OCI-LY7 (cell line): ENCODE results near the gene RBKS. TPM values are rescaled to one million over a fixed set of nuclear protein-coding genes. Genes with fewer than 3 reads are reported as not detected.

Source experiments
- BruUV-seq: library from RNA; stranded (reverse); fragments of 400-500 nt; replicated peaks from 2 replicates; lab custom pipeline; 2021; lab: Mats Ljungman, UMichigan
- CTCF ChIA-PET: fragments of 300-600 bp; sonication (Branson Sonifier 250); formaldehyde crosslinking; loops from one replicate; lab custom pipeline; 2022; ENCODE audit warnings: antibody characterized with exemption; ENCODE audit not compliant: unreplicated experiment; lab: Charles Lee
- POLR2A ChIA-PET: fragments of 300-600 bp; sonication (Branson Sonifier 250); formaldehyde crosslinking; loops from one replicate; lab custom pipeline; 2022; ENCODE audit warnings: antibody characterized with exemption; lab: Charles Lee
- DNase-seq: peaks from one replicate; pipeline ENCODE4 v3.0.0-alpha.2; 2015; ENCODE audit warnings: low spot score
- H2AFZ ChIP-seq: fragments of 200-600 bp; sonication (generic), shearing (Covaris generic); 2 replicates; pipeline ENCODE4 v1.6.1; 2014; ENCODE audit warnings: mild to moderate bottlenecking, antibody characterized with exemption, low read length, moderate library complexity
- H3K27ac ChIP-seq: fragments of 200-600 bp; sonication (generic); 2 replicates; pipeline ENCODE4 v1.5.1; 2014; ENCODE audit warnings: mixed run types, low read depth, mild to moderate bottlenecking, moderate library complexity, low read length, inconsistent platforms; ENCODE audit not compliant: poor library complexity, severe bottlenecking
- H3K36me3 ChIP-seq: fragments of 200-600 bp; sonication (generic); 2 replicates; pipeline ENCODE4 v1.6.1; 2014; ENCODE audit warnings: mild to moderate bottlenecking, antibody characterized with exemption, low read length, moderate library complexity, mixed read lengths; ENCODE audit not compliant: insufficient read depth
- H3K4me1 ChIP-seq: fragments of 200-600 bp; sonication (generic); 2 replicates; pipeline ENCODE4 v1.5.1; 2014; ENCODE audit warnings: mild to moderate bottlenecking, low read length; ENCODE audit not compliant: insufficient read depth, poor library complexity, severe bottlenecking
- H3K4me2 ChIP-seq: fragments of 200-600 bp; sonication (generic); 2 replicates; pipeline ENCODE4 v1.6.1; 2014; ENCODE audit warnings: mild to moderate bottlenecking, low read length
- H3K4me3 ChIP-seq: fragments of 200-600 bp; sonication (generic); 2 replicates; pipeline ENCODE4 v1.5.1; 2014; ENCODE audit warnings: mild to moderate bottlenecking, low read depth, low read length; ENCODE audit not compliant: poor library complexity, severe bottlenecking
- H3K79me2 ChIP-seq: fragments of 200-600 bp; sonication (generic); 2 replicates; pipeline ENCODE4 v1.6.1; 2016; ENCODE audit warnings: low read depth, mild to moderate bottlenecking, low read length, moderate library complexity, mixed read lengths; ENCODE audit not compliant: insufficient read depth
- H3K9me2 ChIP-seq: fragments of 200-600 bp; sonication (generic); 2 replicates; pipeline ENCODE4 v1.6.1; 2016; ENCODE audit warnings: mild to moderate bottlenecking, low read length, mixed read lengths; ENCODE audit not compliant: insufficient read depth
- H3K9me3 ChIP-seq: fragments of 200-600 bp; sonication (generic); 2 replicates; pipeline ENCODE4 v1.6.1; 2014; ENCODE audit warnings: mild to moderate bottlenecking, mixed run types, low read length, mixed read lengths
- H4K20me1 ChIP-seq: fragments of 200-600 bp; sonication (generic); 2 replicates; pipeline ENCODE4 v1.6.1; 2014; ENCODE audit warnings: mild to moderate bottlenecking, antibody characterized with exemption, low read length, moderate library complexity, mixed read lengths; ENCODE audit not compliant: insufficient read depth
- EZH2phosphoT487 ChIP-seq: fragments of 200-600 bp; sonication (generic); IDR thresholded peaks from 2 replicates; pipeline ENCODE4 v1.6.1; 2018; ENCODE audit warnings: low read depth, borderline replicate concordance, mild to moderate bottlenecking, mixed run types, antibody characterized with exemption, low read length, moderate library complexity, mixed read lengths
- intact Hi-C: fragments of 100-400 bp; cut with micrococcal nuclease; formaldehyde crosslinking; loops from one replicate; pipeline ENCODE4 v1.10.0; 2022; ENCODE audit not compliant: unreplicated experiment
- total RNA-seq, 2 experiments: library from RNA; depleted of rRNA in 1 of 2; stranded (reverse); fragments of >200 nt in 1 of 2; shearing (Covaris generic) in 1 of 2; gene quantifications; 2 replicates each; pipeline ENCODE4 v1.2.3, GENCODE V29; 2014 to 2022
- TF ChIP-seq, protein P1 (sequence below): fragments of 200-600 bp; sonication (generic); conservative IDR thresholded peaks from 2 replicates; pipeline ENCODE4 v1.5.1; 2014; ENCODE audit warnings: mild to moderate bottlenecking, antibody characterized with exemption, low read length, moderate library complexity, mixed read lengths

RBKS gene
- total RNA-seq, 2 experiments from 2014 or later, result 1.1 TPM

DNA sequence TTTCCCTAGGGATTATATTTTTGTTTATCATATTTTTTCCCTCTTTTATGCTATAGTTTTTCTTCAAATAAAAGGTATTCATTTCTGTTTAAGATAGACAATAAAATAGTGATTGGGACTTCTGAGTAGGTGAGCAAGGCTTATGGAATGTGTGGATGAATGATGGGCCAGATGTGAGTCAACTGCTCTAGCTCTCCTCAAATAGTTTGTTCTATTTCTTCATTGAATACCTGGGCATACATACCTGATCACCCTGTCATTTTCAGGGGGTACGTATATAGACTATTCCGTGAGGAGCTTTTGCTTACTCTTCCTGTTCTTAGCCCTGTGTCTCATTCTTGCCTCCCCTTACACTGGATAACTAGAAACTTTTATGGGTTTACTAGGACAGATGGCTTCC is 42.2 kb upstream of the RBKS start:
- H3K36me3 ChIP-seq, result no peaks in the 10 kb centered on the region
- H2AFZ ChIP-seq, result no peak overlapping the region
- H4K20me1 ChIP-seq, result no peaks in the 10 kb centered on the region
- no peak for DNase-seq
- TF ChIP-seq EZH2phosphoT487, result no peak
- TF ChIP-seq, protein P1, sequence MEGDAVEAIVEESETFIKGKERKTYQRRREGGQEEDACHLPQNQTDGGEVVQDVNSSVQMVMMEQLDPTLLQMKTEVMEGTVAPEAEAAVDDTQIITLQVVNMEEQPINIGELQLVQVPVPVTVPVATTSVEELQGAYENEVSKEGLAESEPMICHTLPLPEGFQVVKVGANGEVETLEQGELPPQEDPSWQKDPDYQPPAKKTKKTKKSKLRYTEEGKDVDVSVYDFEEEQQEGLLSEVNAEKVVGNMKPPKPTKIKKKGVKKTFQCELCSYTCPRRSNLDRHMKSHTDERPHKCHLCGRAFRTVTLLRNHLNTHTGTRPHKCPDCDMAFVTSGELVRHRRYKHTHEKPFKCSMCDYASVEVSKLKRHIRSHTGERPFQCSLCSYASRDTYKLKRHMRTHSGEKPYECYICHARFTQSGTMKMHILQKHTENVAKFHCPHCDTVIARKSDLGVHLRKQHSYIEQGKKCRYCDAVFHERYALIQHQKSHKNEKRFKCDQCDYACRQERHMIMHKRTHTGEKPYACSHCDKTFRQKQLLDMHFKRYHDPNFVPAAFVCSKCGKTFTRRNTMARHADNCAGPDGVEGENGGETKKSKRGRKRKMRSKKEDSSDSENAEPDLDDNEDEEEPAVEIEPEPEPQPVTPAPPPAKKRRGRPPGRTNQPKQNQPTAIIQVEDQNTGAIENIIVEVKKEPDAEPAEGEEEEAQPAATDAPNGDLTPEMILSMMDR, result no peak
- no TSS peak for BruUV-seq
- intact Hi-C loops, result no loop called here
- no peak overlapping the region for H3K4me2 ChIP-seq
- no peak overlapping the region for H3K4me3 ChIP-seq
- no peaks in the 10 kb centered on the region for H3K4me1 ChIP-seq
- no peak overlapping the region for H3K27ac ChIP-seq
- CTCF ChIA-PET, result no interaction called here
- H3K9me2 ChIP-seq, result no peaks in the 10 kb centered on the region
- POLR2A ChIA-PET, result no interaction called here
- no peaks in the 10 kb centered on the region for H3K9me3 ChIP-seq
- no peaks in the 10 kb centered on the region for H3K79me2 ChIP-seq

DNA sequence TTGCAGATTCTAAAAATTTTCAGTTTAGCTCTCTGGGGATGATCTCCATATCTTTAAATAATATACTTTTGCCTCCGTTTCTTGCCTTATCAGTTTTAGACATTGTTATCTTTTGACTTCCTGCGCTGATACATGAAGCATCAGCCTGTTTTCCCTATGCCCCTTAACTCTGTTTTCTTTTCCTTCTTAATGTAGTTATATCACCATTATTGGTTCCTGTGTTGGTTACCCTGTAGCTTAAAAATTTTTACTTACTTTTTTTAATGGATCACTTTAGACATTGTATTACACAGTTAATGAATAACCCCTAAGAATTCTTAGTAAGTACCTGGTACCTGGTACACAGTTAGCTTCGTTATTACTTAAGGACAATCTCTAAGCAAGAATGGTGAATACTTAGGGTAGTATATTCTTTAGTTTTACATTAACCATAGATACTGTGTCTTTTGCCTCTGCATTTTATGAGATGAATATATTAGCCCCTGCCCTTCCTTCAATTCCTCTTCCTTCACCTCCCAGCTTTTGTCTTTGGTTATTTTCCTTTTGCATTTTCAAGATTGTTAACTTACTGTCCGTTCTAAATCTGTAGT is 41.3 kb upstream of the RBKS start:
- Histone ChIP-seq H3K9me3 (no peaks in the 10 kb centered on the region), H3K4me3 (no peak overlapping the region), H3K27ac (no peak overlapping the region), H3K4me2 (no peak overlapping the region), H3K36me3 (no peaks in the 10 kb centered on the region), H3K4me1 (no peaks in the 10 kb centered on the region), H2AFZ (no peak overlapping the region), H3K79me2 (no peaks in the 10 kb centered on the region), H4K20me1 (no peaks in the 10 kb centered on the region), H3K9me2 (no peaks in the 10 kb centered on the region)
- no peak for DNase-seq
- intact Hi-C loops, result no loop called here
- ChIA-PET CTCF (no interaction called here), POLR2A (no interaction called here)
- TF ChIP-seq EZH2phosphoT487, result no peak
- TF ChIP-seq, protein P1, result no peak
- BruUV-seq, result no TSS peak

DNA sequence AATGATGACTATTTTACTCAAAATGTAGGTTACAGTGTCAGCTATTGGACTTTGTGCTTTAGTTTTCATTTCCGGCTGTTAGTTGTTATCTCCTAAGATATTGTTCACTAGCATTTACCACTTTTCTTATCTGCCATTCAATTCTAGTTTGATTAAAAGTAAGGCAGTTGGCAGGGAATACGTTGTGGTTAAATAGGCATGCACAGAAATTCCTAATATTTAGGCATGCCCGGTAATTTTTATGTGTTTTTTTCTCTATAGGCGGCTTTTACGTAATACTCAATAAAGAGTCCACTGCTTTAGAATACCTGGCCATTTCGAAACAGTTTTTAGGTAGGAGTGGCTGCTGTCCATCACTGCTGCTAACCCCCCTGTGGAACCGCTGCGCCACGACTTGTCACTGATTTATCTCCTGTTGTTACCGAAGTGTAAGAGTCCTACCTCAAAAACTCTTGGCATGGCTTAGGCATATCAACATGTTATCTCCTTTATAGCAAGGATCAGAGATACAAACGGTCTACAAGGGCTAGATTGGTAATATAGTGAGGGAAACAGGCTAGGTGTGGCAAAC is 39.8 kb upstream of the RBKS start:
- ChIA-PET CTCF (no interaction called here), POLR2A (interaction anchor here (0.7 kb wide), 1 partner anchor 43 kb away, joined by 3 read pairs; no protein-coding TSS in a partner anchor)
- H3K36me3 ChIP-seq, result no peaks in the 10 kb centered on the region
- H3K27ac ChIP-seq, result no peak overlapping the region
- intact Hi-C loops, result no loop called here
- BruUV-seq, result no TSS peak
- no peak for DNase-seq
- no peaks in the 10 kb centered on the region for H3K79me2 ChIP-seq
- no peaks in the 10 kb centered on the region for H4K20me1 ChIP-seq
- no peak overlapping the region for H3K4me2 ChIP-seq
- H3K4me1 ChIP-seq, result no peaks in the 10 kb centered on the region
- H3K9me2 ChIP-seq, result no peaks in the 10 kb centered on the region
- H3K4me3 ChIP-seq, result no peak overlapping the region
- H3K9me3 ChIP-seq, result no peaks in the 10 kb centered on the region
- no peak for TF ChIP-seq EZH2phosphoT487
- no peak overlapping the region for H2AFZ ChIP-seq
